GM12878 (cell line): ENCODE results near the gene RILPL2. TPM values are rescaled to one million over a fixed set of nuclear protein-coding genes. Genes with fewer than 3 reads are reported as not detected.

ENCODE experiments used
- BACH1 ChIP-seq: fragments of 450-650 bp; IDR thresholded peaks from 2 replicates; pipeline ENCODE4 v1.6.1; 2017; ENCODE audit warnings: mild to moderate bottlenecking, borderline replicate concordance
- CHD2 ChIP-seq: IDR thresholded peaks from 2 replicates; pipeline ENCODE4 v1.6.1; 2011; ENCODE audit warnings: low read depth, low read length, improper control_type of control experiment, borderline replicate concordance
- EED ChIP-seq: sonication (generic); IDR thresholded peaks from 2 replicates; pipeline ENCODE4 v1.6.1; 2016; ENCODE audit warnings: antibody characterized with exemption, low read depth
- IRF4 ChIP-seq: IDR thresholded peaks from 2 replicates; pipeline ENCODE4 v1.6.1; 2011; ENCODE audit warnings: low read depth, low read length
- KDM1A ChIP-seq: fragments of 200-600 bp; sonication (generic); IDR thresholded peaks from 2 replicates; pipeline ENCODE4 v1.6.1; 2016; ENCODE audit warnings: borderline replicate concordance
- NFIC ChIP-seq: IDR thresholded peaks from 2 replicates; pipeline ENCODE4 v1.6.1; 2012; ENCODE audit warnings: low read depth, mild to moderate bottlenecking, inconsistent platforms, low read length, moderate library complexity
- NFYA ChIP-seq: IDR thresholded peaks from 2 replicates; pipeline ENCODE4 v1.6.1; 2011; ENCODE audit warnings: low read depth, mild to moderate bottlenecking, low read length, improper control_type of control experiment, borderline replicate concordance
- NR2C2 ChIP-seq: IDR thresholded peaks from 2 replicates; pipeline ENCODE4 v1.6.1; 2011; ENCODE audit warnings: borderline replicate concordance, low read depth; ENCODE audit not compliant: control insufficient read depth, insufficient read length
- NR2F1 ChIP-seq: fragments of 450-650 bp; conservative IDR thresholded peaks from 2 replicates; pipeline ENCODE4 v1.6.1; 2017; ENCODE audit warnings: mild to moderate bottlenecking
- POU2F2 ChIP-seq: IDR thresholded peaks from 3 replicates; pipeline ENCODE4 v1.6.1; 2011; ENCODE audit warnings: low read depth, mild to moderate bottlenecking, low read length, borderline replicate concordance
- SIX5 ChIP-seq: IDR thresholded peaks from 2 replicates; pipeline ENCODE4 v1.6.1; 2011; ENCODE audit warnings: mild to moderate bottlenecking, low read depth, low read length, moderate library complexity; ENCODE audit not compliant: severe bottlenecking
- polyA plus RNA-seq, 11 experiments: library from polyadenylated mRNA; depleted of rRNA in 4 of 11; unstranded in 6 of 11; stranded (reverse) in 5 of 11; fragments of >200 nt; fragmentation: Nextera tagmentation in 4 of 11; fragmentation: Illumina TruSeq in 1 of 11; extraction: Ambion mirVana in 4 of 11; extraction: Trizol in 1 of 11; gene quantifications; 1 replicate in 1 of 11; 2 replicates in 10 of 11; pipeline versions ENCODE4 v1.2.1 to v1.2.3, GENCODE V29; 2011 to 2016; ENCODE audit warnings: inconsistent platforms in 2 of 11, missing spikeins in 2 of 11, low read depth in 1 of 11
- total RNA-seq, 4 experiments: library from RNA; depleted of rRNA in 3 of 4; stranded (reverse); fragments of >200 nt in 3 of 4; fragmentation: Illumina TruSeq in 1 of 4; extraction: Trizol in 1 of 4; gene quantifications; 2 replicates each; pipeline versions ENCODE4 v1.2.1 to v1.2.3, GENCODE V29; 2013 to 2021
- TF ChIP-seq, protein P1 (sequence below): IDR thresholded peaks from 2 replicates; pipeline ENCODE4 v1.6.1; 2011; ENCODE audit warnings: borderline replicate concordance, low read depth, mild to moderate bottlenecking, moderate library complexity, low read length; ENCODE audit not compliant: insufficient read depth, poor library complexity, severe bottlenecking
- TF ChIP-seq, protein P2 (sequence below): IDR thresholded peaks from 2 replicates; pipeline ENCODE4 v1.6.1; 2011; ENCODE audit warnings: low read depth, mild to moderate bottlenecking, low read length, moderate library complexity, borderline replicate concordance; ENCODE audit errors: extremely low read depth
- TF ChIP-seq, protein P3 (sequence below): fragments of 450-650 bp; IDR thresholded peaks from 2 replicates; pipeline ENCODE4 v1.6.1; 2014; ENCODE audit warnings: mild to moderate bottlenecking
- TF ChIP-seq, protein P4 (sequence below): fragments of 450-650 bp; IDR thresholded peaks from 2 replicates; pipeline ENCODE4 v1.6.1; 2017; ENCODE audit warnings: mild to moderate bottlenecking, moderate library complexity
- TF ChIP-seq, protein P5 (sequence below): fragments of 450-650 bp; IDR thresholded peaks from 2 replicates; pipeline ENCODE4 v1.6.1; 2016; ENCODE audit warnings: mild to moderate bottlenecking
- TF ChIP-seq, protein P6 (sequence below): fragments of 450-650 bp; IDR thresholded peaks from 2 replicates; pipeline ENCODE4 v1.6.1; 2017; ENCODE audit warnings: antibody characterized with exemption, mild to moderate bottlenecking, moderate library complexity

RILPL2 gene
- total and polyA plus RNA-seq, 10 of the 15 experiments (the other 5 are each of a cell fraction or from before 2014, with no cell fraction given), result 3.5 to 38.5 (median 19.7) TPM

DNA sequence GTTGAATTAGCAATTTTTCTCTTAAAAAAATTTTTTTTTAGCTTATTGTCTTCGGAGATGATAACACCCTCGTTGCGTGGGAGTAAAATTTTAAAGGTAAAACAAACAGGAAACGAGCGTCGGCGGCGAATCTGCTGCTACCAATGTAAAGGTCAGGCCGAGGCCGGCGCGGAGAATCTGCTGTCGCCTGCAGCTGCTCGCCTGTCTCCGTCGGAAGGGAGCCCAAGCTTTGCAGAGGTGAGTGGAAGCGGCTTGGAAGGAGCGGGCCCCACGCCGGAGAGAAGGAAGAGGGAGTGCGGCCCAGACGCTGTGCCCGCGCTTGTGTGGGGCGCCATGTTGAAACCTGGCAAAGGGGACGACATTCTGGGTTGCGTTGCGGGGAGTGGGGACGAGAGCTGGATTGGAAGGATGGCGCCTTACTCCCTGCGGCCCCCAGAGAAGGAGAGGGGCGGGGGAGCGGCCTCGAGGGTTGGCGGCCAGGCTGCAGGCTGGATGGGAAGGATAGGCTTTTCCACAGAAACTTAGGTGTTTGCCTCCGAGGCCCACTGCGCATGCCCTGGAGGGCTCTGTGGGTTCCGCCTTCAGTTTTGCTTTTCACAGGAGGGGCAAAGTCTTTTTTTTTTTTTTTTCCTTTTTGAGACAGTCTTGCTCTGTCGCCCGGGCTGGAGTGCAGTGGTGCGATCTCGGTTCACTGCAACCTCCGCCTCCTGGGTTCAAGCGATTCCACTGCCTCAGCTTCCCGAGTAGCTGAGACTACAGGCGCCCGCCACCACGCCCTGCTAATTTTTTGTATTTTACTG, 21.7 kb upstream of the RILPL2 start, which contains the start of gene SNRNP35 (continued):
- TF ChIP-seq, protein P1, sequence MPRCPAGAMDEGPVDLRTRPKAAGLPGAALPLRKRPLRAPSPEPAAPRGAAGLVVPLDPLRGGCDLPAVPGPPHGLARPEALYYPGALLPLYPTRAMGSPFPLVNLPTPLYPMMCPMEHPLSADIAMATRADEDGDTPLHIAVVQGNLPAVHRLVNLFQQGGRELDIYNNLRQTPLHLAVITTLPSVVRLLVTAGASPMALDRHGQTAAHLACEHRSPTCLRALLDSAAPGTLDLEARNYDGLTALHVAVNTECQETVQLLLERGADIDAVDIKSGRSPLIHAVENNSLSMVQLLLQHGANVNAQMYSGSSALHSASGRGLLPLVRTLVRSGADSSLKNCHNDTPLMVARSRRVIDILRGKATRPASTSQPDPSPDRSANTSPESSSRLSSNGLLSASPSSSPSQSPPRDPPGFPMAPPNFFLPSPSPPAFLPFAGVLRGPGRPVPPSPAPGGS, result no peak
- TF ChIP-seq, protein P2, sequence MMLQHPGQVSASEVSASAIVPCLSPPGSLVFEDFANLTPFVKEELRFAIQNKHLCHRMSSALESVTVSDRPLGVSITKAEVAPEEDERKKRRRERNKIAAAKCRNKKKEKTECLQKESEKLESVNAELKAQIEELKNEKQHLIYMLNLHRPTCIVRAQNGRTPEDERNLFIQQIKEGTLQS, result no peak
- TF ChIP-seq, protein P3, sequence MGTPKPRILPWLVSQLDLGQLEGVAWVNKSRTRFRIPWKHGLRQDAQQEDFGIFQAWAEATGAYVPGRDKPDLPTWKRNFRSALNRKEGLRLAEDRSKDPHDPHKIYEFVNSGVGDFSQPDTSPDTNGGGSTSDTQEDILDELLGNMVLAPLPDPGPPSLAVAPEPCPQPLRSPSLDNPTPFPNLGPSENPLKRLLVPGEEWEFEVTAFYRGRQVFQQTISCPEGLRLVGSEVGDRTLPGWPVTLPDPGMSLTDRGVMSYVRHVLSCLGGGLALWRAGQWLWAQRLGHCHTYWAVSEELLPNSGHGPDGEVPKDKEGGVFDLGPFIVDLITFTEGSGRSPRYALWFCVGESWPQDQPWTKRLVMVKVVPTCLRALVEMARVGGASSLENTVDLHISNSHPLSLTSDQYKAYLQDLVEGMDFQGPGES, result no peak
- TF ChIP-seq CHD2 (peak; percentile 35; the same call in 1 of the 2 replicates), NR2C2 (no peak), IRF4 (no peak; the same call in 1 of the 2 replicates), NFIC (no peak), NR2F1 (peak; percentile 56), POU2F2 (peak; percentile 63; the same call in 1 of the 3 replicates), EED (peak; percentile 73), BACH1 (0 out of 2 replicates have a peak, but pooled peaks have one; percentile 30), SIX5 (peak; percentile 40), KDM1A (no peak), NFYA (no peak)
- TF ChIP-seq, protein P4, sequence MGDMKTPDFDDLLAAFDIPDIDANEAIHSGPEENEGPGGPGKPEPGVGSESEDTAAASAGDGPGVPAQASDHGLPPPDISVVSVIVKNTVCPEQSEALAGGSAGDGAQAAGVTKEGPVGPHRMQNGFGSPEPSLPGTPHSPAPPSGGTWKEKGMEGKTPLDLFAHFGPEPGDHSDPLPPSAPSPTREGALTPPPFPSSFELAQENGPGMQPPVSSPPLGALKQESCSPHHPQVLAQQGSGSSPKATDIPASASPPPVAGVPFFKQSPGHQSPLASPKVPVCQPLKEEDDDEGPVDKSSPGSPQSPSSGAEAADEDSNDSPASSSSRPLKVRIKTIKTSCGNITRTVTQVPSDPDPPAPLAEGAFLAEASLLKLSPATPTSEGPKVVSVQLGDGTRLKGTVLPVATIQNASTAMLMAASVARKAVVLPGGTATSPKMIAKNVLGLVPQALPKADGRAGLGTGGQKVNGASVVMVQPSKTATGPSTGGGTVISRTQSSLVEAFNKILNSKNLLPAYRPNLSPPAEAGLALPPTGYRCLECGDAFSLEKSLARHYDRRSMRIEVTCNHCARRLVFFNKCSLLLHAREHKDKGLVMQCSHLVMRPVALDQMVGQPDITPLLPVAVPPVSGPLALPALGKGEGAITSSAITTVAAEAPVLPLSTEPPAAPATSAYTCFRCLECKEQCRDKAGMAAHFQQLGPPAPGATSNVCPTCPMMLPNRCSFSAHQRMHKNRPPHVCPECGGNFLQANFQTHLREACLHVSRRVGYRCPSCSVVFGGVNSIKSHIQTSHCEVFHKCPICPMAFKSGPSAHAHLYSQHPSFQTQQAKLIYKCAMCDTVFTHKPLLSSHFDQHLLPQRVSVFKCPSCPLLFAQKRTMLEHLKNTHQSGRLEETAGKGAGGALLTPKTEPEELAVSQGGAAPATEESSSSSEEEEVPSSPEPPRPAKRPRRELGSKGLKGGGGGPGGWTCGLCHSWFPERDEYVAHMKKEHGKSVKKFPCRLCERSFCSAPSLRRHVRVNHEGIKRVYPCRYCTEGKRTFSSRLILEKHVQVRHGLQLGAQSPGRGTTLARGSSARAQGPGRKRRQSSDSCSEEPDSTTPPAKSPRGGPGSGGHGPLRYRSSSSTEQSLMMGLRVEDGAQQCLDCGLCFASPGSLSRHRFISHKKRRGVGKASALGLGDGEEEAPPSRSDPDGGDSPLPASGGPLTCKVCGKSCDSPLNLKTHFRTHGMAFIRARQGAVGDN, result peak; percentile 33; the same call in 1 of the 2 replicates
- TF ChIP-seq, protein P5, sequence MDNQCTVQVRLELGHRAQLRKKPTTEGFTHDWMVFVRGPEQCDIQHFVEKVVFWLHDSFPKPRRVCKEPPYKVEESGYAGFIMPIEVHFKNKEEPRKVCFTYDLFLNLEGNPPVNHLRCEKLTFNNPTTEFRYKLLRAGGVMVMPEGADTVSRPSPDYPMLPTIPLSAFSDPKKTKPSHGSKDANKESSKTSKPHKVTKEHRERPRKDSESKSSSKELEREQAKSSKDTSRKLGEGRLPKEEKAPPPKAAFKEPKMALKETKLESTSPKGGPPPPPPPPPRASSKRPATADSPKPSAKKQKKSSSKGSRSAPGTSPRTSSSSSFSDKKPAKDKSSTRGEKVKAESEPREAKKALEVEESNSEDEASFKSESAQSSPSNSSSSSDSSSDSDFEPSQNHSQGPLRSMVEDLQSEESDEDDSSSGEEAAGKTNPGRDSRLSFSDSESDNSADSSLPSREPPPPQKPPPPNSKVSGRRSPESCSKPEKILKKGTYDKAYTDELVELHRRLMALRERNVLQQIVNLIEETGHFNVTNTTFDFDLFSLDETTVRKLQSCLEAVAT, result peak; percentile 22; the same call in 1 of the 2 replicates
- TF ChIP-seq, protein P6, sequence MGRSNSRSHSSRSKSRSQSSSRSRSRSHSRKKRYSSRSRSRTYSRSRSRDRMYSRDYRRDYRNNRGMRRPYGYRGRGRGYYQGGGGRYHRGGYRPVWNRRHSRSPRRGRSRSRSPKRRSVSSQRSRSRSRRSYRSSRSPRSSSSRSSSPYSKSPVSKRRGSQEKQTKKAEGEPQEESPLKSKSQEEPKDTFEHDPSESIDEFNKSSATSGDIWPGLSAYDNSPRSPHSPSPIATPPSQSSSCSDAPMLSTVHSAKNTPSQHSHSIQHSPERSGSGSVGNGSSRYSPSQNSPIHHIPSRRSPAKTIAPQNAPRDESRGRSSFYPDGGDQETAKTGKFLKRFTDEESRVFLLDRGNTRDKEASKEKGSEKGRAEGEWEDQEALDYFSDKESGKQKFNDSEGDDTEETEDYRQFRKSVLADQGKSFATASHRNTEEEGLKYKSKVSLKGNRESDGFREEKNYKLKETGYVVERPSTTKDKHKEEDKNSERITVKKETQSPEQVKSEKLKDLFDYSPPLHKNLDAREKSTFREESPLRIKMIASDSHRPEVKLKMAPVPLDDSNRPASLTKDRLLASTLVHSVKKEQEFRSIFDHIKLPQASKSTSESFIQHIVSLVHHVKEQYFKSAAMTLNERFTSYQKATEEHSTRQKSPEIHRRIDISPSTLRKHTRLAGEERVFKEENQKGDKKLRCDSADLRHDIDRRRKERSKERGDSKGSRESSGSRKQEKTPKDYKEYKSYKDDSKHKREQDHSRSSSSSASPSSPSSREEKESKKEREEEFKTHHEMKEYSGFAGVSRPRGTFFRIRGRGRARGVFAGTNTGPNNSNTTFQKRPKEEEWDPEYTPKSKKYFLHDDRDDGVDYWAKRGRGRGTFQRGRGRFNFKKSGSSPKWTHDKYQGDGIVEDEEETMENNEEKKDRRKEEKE, result no peak
